BJ (cell line): ENCODE results near the gene MAP3K1. TPM values are rescaled to one million over a fixed set of nuclear protein-coding genes. Genes with fewer than 3 reads are reported as not detected.

Experiments used
- CTCF ChIA-PET: fragments of 350-600 bp; formaldehyde crosslinking; extraction: SDS; loops from one replicate; lab custom pipeline; 2021; ENCODE audit warnings: antibody characterized with exemption, inconsistent platforms; lab: Yijun Ruan, JAX
- POLR2A ChIA-PET: fragments of 300-600 bp; sonication (Branson Sonifier 250); formaldehyde crosslinking; extraction: SDS; loops from one replicate; lab custom pipeline; 2021; ENCODE audit warnings: antibody characterized with exemption; lab: Charles Lee
- DNase-seq: peaks from one replicate; pipeline ENCODE4 v3.0.0-alpha.2; 2011; ENCODE audit warnings: low read depth
- H3K27me3 ChIP-seq: 2 replicates; pipeline ENCODE4 v1.6.0; 2011; ENCODE audit warnings: low read length; ENCODE audit not compliant: control insufficient read depth, insufficient read depth
- H3K36me3 ChIP-seq: 2 replicates; pipeline ENCODE4 v1.5.1; 2011; ENCODE audit warnings: low read length; ENCODE audit not compliant: control insufficient read depth, insufficient read depth
- H3K4me3 ChIP-seq: 2 replicates; pipeline ENCODE4 v1.5.1; 2011; ENCODE audit warnings: low read depth, mild to moderate bottlenecking, control low read depth, low read length
- polyA plus RNA-seq: library from polyadenylated mRNA; depleted of rRNA; stranded (reverse); fragments of >200 nt; gene quantifications from 2 replicates; pipeline ENCODE4 v1.2.3, GENCODE V29; 2011
- TF ChIP-seq, protein P1 (sequence below): IDR thresholded peaks from 2 replicates; pipeline ENCODE4 v1.5.1; 2011; ENCODE audit warnings: low read depth, mild to moderate bottlenecking, control low read depth, inconsistent platforms, low read length, moderate library complexity; ENCODE audit not compliant: insufficient read depth

Gene MAP3K1
- polyA plus RNA-seq, 1 experiment: 4.3 TPM

DNA sequence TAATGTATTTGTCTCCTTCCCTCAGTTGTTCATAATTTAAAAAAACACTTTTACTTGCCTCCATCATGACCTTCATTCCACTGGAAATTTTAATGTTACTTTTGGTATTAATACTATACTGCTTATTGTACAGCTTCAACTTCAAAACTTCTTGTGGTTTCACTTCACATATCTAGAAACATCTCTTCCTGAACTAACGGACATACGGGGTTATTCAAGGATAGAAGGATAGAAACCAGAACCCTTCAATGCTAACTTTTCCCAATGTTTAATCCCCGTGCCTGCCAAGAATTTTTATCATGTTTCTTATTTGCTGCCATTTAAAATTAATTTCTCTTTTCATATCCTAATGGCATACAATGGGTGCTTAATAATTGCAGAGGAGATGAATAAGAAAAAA is 57.7 kb downstream of the MAP3K1 start:
- Histone ChIP-seq H3K36me3 (peaks cover 2% of the 10 kb centered on the region), H3K4me3 (no peak overlapping the region), H3K27me3 (no peaks in the 10 kb centered on the region)
- TF ChIP-seq, protein P1, sequence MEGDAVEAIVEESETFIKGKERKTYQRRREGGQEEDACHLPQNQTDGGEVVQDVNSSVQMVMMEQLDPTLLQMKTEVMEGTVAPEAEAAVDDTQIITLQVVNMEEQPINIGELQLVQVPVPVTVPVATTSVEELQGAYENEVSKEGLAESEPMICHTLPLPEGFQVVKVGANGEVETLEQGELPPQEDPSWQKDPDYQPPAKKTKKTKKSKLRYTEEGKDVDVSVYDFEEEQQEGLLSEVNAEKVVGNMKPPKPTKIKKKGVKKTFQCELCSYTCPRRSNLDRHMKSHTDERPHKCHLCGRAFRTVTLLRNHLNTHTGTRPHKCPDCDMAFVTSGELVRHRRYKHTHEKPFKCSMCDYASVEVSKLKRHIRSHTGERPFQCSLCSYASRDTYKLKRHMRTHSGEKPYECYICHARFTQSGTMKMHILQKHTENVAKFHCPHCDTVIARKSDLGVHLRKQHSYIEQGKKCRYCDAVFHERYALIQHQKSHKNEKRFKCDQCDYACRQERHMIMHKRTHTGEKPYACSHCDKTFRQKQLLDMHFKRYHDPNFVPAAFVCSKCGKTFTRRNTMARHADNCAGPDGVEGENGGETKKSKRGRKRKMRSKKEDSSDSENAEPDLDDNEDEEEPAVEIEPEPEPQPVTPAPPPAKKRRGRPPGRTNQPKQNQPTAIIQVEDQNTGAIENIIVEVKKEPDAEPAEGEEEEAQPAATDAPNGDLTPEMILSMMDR: no peak
- DNase-seq: no peak
- ChIA-PET POLR2A (no interaction called here), CTCF (interaction anchor here (0.7 to 1.2 kb wide), 2 partner anchors 15 to 319 kb away, joined by 3 read pairs; no protein-coding TSS in a partner anchor)

DNA sequence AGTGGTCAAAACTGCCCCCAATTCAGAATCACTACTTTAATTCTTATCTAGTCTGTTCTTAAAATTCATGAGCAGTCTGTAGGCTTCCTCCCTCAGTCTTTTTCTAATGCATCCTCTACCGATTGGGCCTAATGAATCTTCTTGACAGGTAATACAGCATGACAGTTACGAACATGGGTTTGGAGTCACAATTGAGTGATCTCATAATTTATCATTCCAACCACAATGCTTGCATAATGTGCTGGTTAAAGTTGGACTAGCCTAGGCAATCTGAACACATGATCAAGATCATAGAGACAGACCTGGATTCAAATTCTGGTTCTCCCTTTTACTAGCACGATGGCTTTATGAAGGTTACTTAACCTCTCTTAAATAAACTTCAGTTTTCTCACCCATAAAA is 61.0 kb downstream of the MAP3K1 start:
- POLR2A ChIA-PET: no interaction called here
- Histone ChIP-seq H3K36me3 (peaks cover 2% of the 10 kb centered on the region), H3K4me3 (no peak overlapping the region), H3K27me3 (no peaks in the 10 kb centered on the region)
- CTCF ChIA-PET: no interaction called here
- no peak for DNase-seq
- TF ChIP-seq, protein P1: no peak

DNA sequence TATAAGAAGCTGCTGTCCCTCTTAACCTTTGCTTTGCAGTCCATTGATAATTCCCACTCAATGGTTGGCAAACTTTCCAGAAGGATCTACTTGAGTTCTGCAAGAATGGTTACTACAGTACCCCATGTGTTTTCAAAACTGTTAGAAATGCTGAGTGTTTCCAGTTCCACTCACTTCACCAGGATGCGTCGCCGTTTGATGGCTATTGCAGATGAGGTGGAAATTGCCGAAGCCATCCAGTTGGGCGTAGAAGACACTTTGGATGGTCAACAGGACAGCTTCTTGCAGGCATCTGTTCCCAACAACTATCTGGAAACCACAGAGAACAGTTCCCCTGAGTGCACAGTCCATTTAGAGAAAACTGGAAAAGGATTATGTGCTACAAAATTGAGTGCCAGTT is 66.2 kb downstream of the MAP3K1 start:
- POLR2A ChIA-PET: no interaction called here
- TF ChIP-seq, protein P1: no peak
- no peak for DNase-seq
- H3K36me3 ChIP-seq: peaks cover 8% of the 10 kb centered on the region
- H3K4me3 ChIP-seq: no peak overlapping the region
- H3K27me3 ChIP-seq: no peaks in the 10 kb centered on the region
- CTCF ChIA-PET: no interaction called here

DNA sequence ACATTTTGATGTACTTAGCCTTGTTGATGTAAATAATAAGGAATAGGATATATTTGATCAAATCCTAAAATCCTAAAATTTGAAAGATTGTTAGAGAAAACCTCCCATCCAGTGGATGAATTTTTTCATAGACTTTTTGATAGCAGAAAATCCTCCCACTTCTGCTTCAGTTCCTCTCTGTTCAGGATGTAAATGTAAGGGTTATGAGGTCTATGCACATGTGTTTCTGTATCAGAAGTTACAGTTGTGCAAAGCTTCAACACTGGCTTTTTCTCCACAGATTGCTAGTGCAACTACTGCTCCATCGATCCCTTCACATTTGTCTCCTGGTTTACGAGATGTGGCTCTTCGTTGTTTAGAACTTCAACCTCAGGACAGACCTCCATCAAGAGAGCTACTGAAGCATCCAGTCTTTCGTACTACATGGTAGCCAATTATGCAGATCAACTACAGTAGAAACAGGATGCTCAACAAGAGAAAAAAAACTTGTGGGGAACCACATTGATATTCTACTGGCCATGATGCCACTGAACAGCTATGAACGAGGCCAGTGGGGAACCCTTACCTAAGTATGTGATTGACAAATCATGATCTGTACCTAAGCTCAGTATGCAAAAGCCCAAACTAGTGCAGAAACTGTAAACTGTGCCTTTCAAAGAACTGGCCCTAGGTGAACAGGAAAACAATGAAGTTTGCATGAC is 78.1 kb downstream of the MAP3K1 start:
- POLR2A ChIA-PET: no interaction called here
- no peak for DNase-seq
- no peaks in the 10 kb centered on the region for H3K27me3 ChIP-seq
- CTCF ChIA-PET: interaction anchor here (0.7 to 1.7 kb wide), 2 partner anchors 46 to 623 kb away, joined by 3 to 6 read pairs; no protein-coding TSS in a partner anchor
- H3K4me3 ChIP-seq: no peak overlapping the region
- TF ChIP-seq, protein P1: no peak
- H3K36me3 ChIP-seq: peaks cover 3% of the 10 kb centered on the region; the same call in 1 of the 2 replicates

DNA sequence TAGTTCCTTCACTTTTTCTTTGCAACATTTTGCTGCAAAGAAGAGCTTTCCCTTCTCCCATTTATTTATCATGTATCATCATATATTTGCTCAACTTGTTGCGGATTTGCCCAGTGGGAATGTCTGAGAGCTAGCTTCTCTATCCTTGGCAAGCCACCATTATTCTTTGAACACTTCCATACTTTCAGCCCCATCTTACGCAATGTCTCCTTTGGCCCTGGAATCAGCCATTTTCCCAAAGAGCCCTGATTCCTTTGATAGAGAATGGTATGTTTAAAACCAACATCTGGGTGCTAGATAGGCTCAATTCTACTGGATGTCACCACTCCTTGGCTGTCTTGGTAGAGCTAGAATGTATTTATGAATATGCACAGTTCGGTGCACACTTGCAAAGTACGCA is 81.4 kb downstream of the MAP3K1 start:
- DNase-seq: no peak

More for the DNA sequence above, 81.4 kb downstream of the MAP3K1 start:
- no peak overlapping the region for H3K4me3 ChIP-seq
- peaks cover 3% of the 10 kb centered on the region; the same call in 1 of the 2 replicates for H3K36me3 ChIP-seq
- ChIA-PET POLR2A (no interaction called here), CTCF (interaction anchor here (0.7 to 1.5 kb wide), 2 partner anchors 10 to 242 kb away, joined by 3 to 7 read pairs; no protein-coding TSS in a partner anchor)
- TF ChIP-seq, protein P1: no peak
- H3K27me3 ChIP-seq: no peaks in the 10 kb centered on the region
